B cell (primary cell): ENCODE measurements around the gene NCOA1. TPM values are rescaled to one million over a fixed set of nuclear protein-coding genes. Genes with fewer than 3 reads are reported as not detected.

ENCODE experiments used
- ATAC-seq: fragments of 200-7000 bp; cut with Tn5 transposase; one replicate; pipeline ENCODE4 v1.10.0; 2021; ENCODE audit warnings: low read depth, mild to moderate bottlenecking, moderate number of reproducible peaks, moderate library complexity
- CTCF ChIA-PET: fragments of 350-600 bp; sonication (Branson Sonifier 250); formaldehyde crosslinking; loops from one replicate; lab custom pipeline; 2021; ENCODE audit warnings: antibody characterized with exemption, inconsistent platforms; lab: Charles Lee
- POLR2A ChIA-PET: fragments of 350-600 bp; sonication (Branson Sonifier 250); formaldehyde crosslinking; loops from one replicate; lab custom pipeline; 2021; ENCODE audit warnings: antibody characterized with exemption; lab: Charles Lee
- DNase-seq: peaks from one replicate; pipeline ENCODE4 v3.0.0; 2013
- H2AFZ ChIP-seq: 2 replicates; pipeline ENCODE4 v1.6.1; 2012; ENCODE audit warnings: mild to moderate bottlenecking, low read depth, low read length; ENCODE audit not compliant: insufficient read depth, poor library complexity, severe bottlenecking
- H3K27ac ChIP-seq, 2 donors: 1 replicate in 1 of 2; 2 replicates in 1 of 2; pipeline ENCODE4 v1.5.1; 2012 to 2013; ENCODE audit warnings: low read length in 2 of 2, mild to moderate bottlenecking in 2 of 2, moderate library complexity in 1 of 2
- H3K27me3 ChIP-seq, 4 experiments: fragments of 200-600 bp in 1 of 4; sonication (generic) in 1 of 4; replicated peaks in 1 of 4; 1 replicate in 2 of 4; 2 replicates in 2 of 4; pipeline versions ENCODE4 v1.6.1 to v1.7.0; 2013 to 2016; ENCODE audit warnings: low read length in 3 of 4, mild to moderate bottlenecking in 2 of 4, mixed read lengths in 1 of 4, moderate library complexity in 1 of 4; ENCODE audit not compliant: insufficient read depth in 4 of 4, control insufficient read depth in 3 of 4; ENCODE audit errors: control extremely low read depth in 1 of 4
- H3K36me3 ChIP-seq, 2 experiments: replicated peaks in 1 of 2; 1 replicate in 1 of 2; 2 replicates in 1 of 2; pipeline versions ENCODE4 v1.6.1 to v1.7.1; 2013; ENCODE audit warnings: low read length in 1 of 2; ENCODE audit not compliant: insufficient read depth in 2 of 2, control insufficient read depth in 1 of 2; ENCODE audit errors: control extremely low read depth in 1 of 2, extremely low read depth in 1 of 2
- H3K4me1 ChIP-seq, 2 donors: fragments of 200-600 bp in 1 of 2; sonication (generic) in 1 of 2; 1 replicate in 1 of 2; 2 replicates in 1 of 2; pipeline versions ENCODE4 v1.5.1 to v1.6.1; 2013 to 2017; ENCODE audit warnings: low read length in 2 of 2; ENCODE audit not compliant: control insufficient read depth in 2 of 2, insufficient read depth in 2 of 2
- H3K4me2 ChIP-seq: replicated peaks from 2 replicates; pipeline ENCODE3; 2012; ENCODE audit warnings: mild to moderate bottlenecking, low read depth, low read length; ENCODE audit not compliant: poor library complexity, severe bottlenecking
- H3K4me3 ChIP-seq, 5 experiments: fragments of 200-600 bp in 1 of 5; sonication (generic) in 1 of 5; 1 replicate in 3 of 5; 2 replicates in 2 of 5; pipeline versions ENCODE4 v1.5.1 to v1.7.0; 2011 to 2016; ENCODE audit warnings: low read length in 4 of 5, mild to moderate bottlenecking in 4 of 5, low read depth in 2 of 5, control low read depth in 1 of 5, moderate library complexity in 1 of 5; ENCODE audit not compliant: insufficient read depth in 1 of 5; ENCODE audit errors: control extremely low read depth in 1 of 5, extremely low read depth in 1 of 5
- H3K79me2 ChIP-seq: fragments of 200-600 bp; sonication (generic); one replicate; pipeline ENCODE4 v1.6.0; 2016; ENCODE audit warnings: low read length; ENCODE audit not compliant: control insufficient read depth, insufficient read depth
- H3K9ac ChIP-seq: fragments of 200-600 bp; sonication (generic); 2 replicates; pipeline ENCODE4 v1.6.1; 2017; ENCODE audit warnings: mild to moderate bottlenecking, low read length, moderate library complexity
- H3K9me3 ChIP-seq, 3 donors: one replicate each; pipeline versions ENCODE4 v1.6.1 to v1.7.1; 2013; ENCODE audit warnings: low read length in 2 of 3; ENCODE audit not compliant: control insufficient read depth in 2 of 3, insufficient read depth in 1 of 3; ENCODE audit errors: control extremely low read depth in 1 of 3
- H4K20me1 ChIP-seq: 2 replicates; pipeline ENCODE4 v1.6.0; 2012; ENCODE audit warnings: mild to moderate bottlenecking, low read length; ENCODE audit not compliant: insufficient read depth, control insufficient read depth, poor library complexity, severe bottlenecking
- H3K27ac Mint-ChIP-seq: one replicate; pipeline ENCODE4 v1.8.0; 2021; ENCODE audit warnings: mixed read lengths
- H3K27me3 Mint-ChIP-seq: one replicate; pipeline ENCODE4 v1.8.0; 2021; ENCODE audit warnings: mixed read lengths
- H3K4me1 Mint-ChIP-seq: one replicate; pipeline ENCODE4 v1.8.0; 2021; ENCODE audit warnings: mixed read lengths
- H3K4me3 Mint-ChIP-seq: one replicate; pipeline ENCODE4 v1.8.0; 2021; ENCODE audit warnings: mixed read lengths
- H3K9me3 Mint-ChIP-seq: one replicate; pipeline ENCODE4 v1.8.0; 2022; ENCODE audit warnings: mixed read lengths; ENCODE audit not compliant: insufficient read depth
- EZH2 ChIP-seq: IDR thresholded peaks from 2 replicates; pipeline ENCODE4 v1.6.1; 2012; ENCODE audit warnings: borderline replicate concordance, low read depth, mild to moderate bottlenecking, moderate library complexity, low read length; ENCODE audit not compliant: insufficient read depth, poor library complexity, severe bottlenecking
- whole genome bisulfite sequencing: methylation state at CpG from one replicate; pipeline ENCODE4 v1.1.5; 2013; ENCODE audit warnings: missing lambda C conversion rate; ENCODE audit not compliant: insufficient coverage; 5-methylcytosine and 5-hydroxymethylcytosine counted together
- intact Hi-C: fragments of 100-400 bp; cut with micrococcal nuclease; formaldehyde crosslinking; loops from one replicate; pipeline ENCODE4 v1.10.0; 2022
- polyA plus RNA-seq: library from polyadenylated mRNA; depleted of rRNA; stranded (reverse); fragments of >200 nt; gene quantifications from 2 replicates; pipeline ENCODE4 v1.2.3, GENCODE V29; 2012
- total RNA-seq, 2 donors: library from RNA; stranded (reverse); fragments of 120-200 nt in 1 of 2; gene quantifications; 1 replicate in 1 of 2; 2 replicates in 1 of 2; pipeline versions ENCODE4 v1.2.3 to v1.2.4, GENCODE V29; 2013 to 2022
- TF ChIP-seq, protein P1 (sequence below): fragments of 200-600 bp; IDR thresholded peaks from one replicate; pipeline ENCODE4 v1.8.0; 2022; ENCODE audit warnings: antibody characterized with exemption, mild to moderate bottlenecking

Gene NCOA1
- total and polyA plus RNA-seq, 2 donors (not counting 1 experiment from before 2014, with no cell fraction given), result 11.6 to 49.1 TPM

DNA sequence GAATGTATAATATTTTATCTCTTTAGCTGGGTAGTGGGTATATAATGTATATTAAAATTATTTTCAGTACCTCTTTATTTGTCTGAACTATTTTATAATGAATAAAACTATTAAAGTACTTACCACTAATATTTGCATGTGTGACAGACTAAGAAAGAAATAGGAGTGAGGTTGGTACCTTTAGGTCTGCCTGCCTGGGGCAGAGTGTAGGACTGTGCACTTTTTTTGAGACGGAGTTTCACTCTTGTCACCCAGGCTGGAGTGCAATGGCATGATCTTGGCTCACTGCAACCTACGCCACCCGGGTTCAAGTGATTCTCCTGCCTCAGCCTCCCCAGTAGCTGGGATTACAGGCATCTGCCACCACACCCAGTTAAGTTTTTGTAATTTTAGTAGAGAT is 18.8 kb downstream of the NCOA1 start:
- DNase-seq (no peak), ATAC-seq (no peak)
- Mint-ChIP-seq H3K4me1 (peaks cover 63% of the 10 kb centered on the region), H3K27me3 (no peaks in the 10 kb centered on the region), H3K27ac (no peak overlapping the region), H3K4me3 (no peak overlapping the region), H3K9me3 (no peaks in the 10 kb centered on the region)
- Histone ChIP-seq H3K4me1 (peaks cover 12 to 18% of the 10 kb centered on the region in 2 donors), H3K4me3 (no peak overlapping the region), H3K79me2 (peaks cover 89% of the 10 kb centered on the region), H2AFZ (no peak overlapping the region), H4K20me1 (peaks cover 22% of the 10 kb centered on the region), H3K9ac (no peak overlapping the region), H3K9me3 (no peaks in the 10 kb centered on the region), H3K27ac (no peak overlapping the region), H3K4me2 (no peak overlapping the region), H3K36me3 (no peaks in the 10 kb centered on the region), H3K27me3 (no peaks in the 10 kb centered on the region)
- ChIA-PET POLR2A (no interaction called here), CTCF (no interaction called here)
- 56% methylated on average over 1 of the region's 3 CpGs for WGBS
- no peak for TF ChIP-seq EZH2
- TF ChIP-seq, protein P1, sequence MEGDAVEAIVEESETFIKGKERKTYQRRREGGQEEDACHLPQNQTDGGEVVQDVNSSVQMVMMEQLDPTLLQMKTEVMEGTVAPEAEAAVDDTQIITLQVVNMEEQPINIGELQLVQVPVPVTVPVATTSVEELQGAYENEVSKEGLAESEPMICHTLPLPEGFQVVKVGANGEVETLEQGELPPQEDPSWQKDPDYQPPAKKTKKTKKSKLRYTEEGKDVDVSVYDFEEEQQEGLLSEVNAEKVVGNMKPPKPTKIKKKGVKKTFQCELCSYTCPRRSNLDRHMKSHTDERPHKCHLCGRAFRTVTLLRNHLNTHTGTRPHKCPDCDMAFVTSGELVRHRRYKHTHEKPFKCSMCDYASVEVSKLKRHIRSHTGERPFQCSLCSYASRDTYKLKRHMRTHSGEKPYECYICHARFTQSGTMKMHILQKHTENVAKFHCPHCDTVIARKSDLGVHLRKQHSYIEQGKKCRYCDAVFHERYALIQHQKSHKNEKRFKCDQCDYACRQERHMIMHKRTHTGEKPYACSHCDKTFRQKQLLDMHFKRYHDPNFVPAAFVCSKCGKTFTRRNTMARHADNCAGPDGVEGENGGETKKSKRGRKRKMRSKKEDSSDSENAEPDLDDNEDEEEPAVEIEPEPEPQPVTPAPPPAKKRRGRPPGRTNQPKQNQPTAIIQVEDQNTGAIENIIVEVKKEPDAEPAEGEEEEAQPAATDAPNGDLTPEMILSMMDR, result no peak
- intact Hi-C loops, result no loop called here

DNA sequence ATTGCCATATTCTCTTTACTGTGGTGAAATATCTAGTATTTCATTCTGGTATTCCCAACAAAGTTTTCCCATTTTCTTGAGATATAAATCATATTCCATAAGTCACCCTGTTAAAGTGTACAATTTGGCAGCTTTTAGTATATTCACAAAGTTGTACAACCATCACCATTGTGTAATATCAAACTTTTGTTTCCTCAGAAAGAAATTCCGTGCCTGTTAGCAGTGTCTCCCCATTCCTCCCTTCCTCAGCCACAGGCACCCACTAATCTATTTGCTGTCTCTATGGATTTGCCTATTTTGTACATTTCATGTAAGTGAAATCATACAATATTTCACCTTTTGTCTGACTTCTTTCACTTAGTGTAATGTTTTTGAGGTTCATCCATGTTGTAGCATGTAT is 19.7 kb downstream of the NCOA1 start:
- no peaks in the 10 kb centered on the region for H3K9me3 ChIP-seq
- peaks cover 12 to 18% of the 10 kb centered on the region in 2 donors for H3K4me1 ChIP-seq

More for the DNA sequence above, 19.7 kb downstream of the NCOA1 start:
- H3K9ac ChIP-seq, result no peak overlapping the region
- H2AFZ ChIP-seq, result no peak overlapping the region
- ATAC-seq (no peak), DNase-seq (no peak)
- no peak overlapping the region for H3K4me2 ChIP-seq
- POLR2A ChIA-PET, result no interaction called here
- no peak overlapping the region for H3K27ac Mint-ChIP-seq
- peaks cover 67% of the 10 kb centered on the region for H3K4me1 Mint-ChIP-seq
- no peaks in the 10 kb centered on the region for H3K36me3 ChIP-seq
- H3K4me3 ChIP-seq, result no peak overlapping the region
- peaks cover 30% of the 10 kb centered on the region for H4K20me1 ChIP-seq
- H3K27me3 ChIP-seq, result no peaks in the 10 kb centered on the region
- CTCF ChIA-PET, result no interaction called here
- no peaks in the 10 kb centered on the region for H3K27me3 Mint-ChIP-seq
- H3K4me3 Mint-ChIP-seq, result no peak overlapping the region
- WGBS, result no CpG with 5 or more reads among the region's 1 CpG
- TF ChIP-seq, protein P1, result no peak
- no peak for TF ChIP-seq EZH2
- intact Hi-C loops, result no loop called here
- H3K27ac ChIP-seq, result no peak overlapping the region
- H3K79me2 ChIP-seq, result peaks cover 89% of the 10 kb centered on the region
- no peaks in the 10 kb centered on the region for H3K9me3 Mint-ChIP-seq
